K562 (cell line): ENCODE measurements around the gene LZTR1. TPM values are rescaled to one million over a fixed set of nuclear protein-coding genes. Genes with fewer than 3 reads are reported as not detected.

Experiments
- ELF2 ChIP-seq: fragments of 250-450 bp; sonication (Bioruptor Pico); IDR thresholded peaks from 2 replicates; pipeline ENCODE4 v1.5.0; 2021; ENCODE audit warnings: mild to moderate bottlenecking
- HDAC2 ChIP-seq: fragments of 450-650 bp; IDR thresholded peaks from 2 replicates; pipeline ENCODE4 v1.6.1; 2016; ENCODE audit warnings: mild to moderate bottlenecking
- HNRNPLL ChIP-seq: fragments of 200-400 bp; formaldehyde crosslinking; IDR thresholded peaks from 2 replicates; pipeline ENCODE4 v1.6.1; 2017; ENCODE audit warnings: low read length, low read depth, mild to moderate bottlenecking; ENCODE audit not compliant: poor library complexity, severe bottlenecking
- L3MBTL2 ChIP-seq: fragments of 450-650 bp; IDR thresholded peaks from 2 replicates; pipeline ENCODE4 v1.6.1; 2016; ENCODE audit warnings: mild to moderate bottlenecking, moderate library complexity
- MAFF ChIP-seq: IDR thresholded peaks from 2 replicates; pipeline ENCODE4 v1.6.1; 2012; ENCODE audit warnings: low read length, improper control_type of control experiment
- MED1 ChIP-seq: sonication (generic); formaldehyde crosslinking; IDR thresholded peaks from 2 replicates; pipeline ENCODE4 v1.8.1; 2023; ENCODE audit warnings: missing genetic modification reagents, borderline replicate concordance
- MXI1 ChIP-seq: IDR thresholded peaks from 2 replicates; pipeline ENCODE4 v1.6.1; 2011; ENCODE audit warnings: low read depth, mild to moderate bottlenecking, improper control_type of control experiment, low read length
- NR4A1 ChIP-seq, 2 experiments: fragments of 250-450 bp in 1 of 2; fragments of 450-650 bp in 1 of 2; sonication (Bioruptor Pico) in 1 of 2; IDR thresholded peaks; 2 replicates each; pipeline versions ENCODE4 v1.4.0 to v1.6.1; 2016 to 2020; ENCODE audit warnings: mild to moderate bottlenecking in 2 of 2, missing compliant biosample characterization in 1 of 2, missing genetic modification characterization in 1 of 2, moderate library complexity in 1 of 2
- POLR2AphosphoS5 ChIP-seq: IDR thresholded peaks from 2 replicates; pipeline ENCODE4 v1.6.1; 2011; ENCODE audit warnings: mild to moderate bottlenecking, low read depth, low read length, moderate library complexity; ENCODE audit not compliant: control insufficient read depth, insufficient read depth
- SETDB1 ChIP-seq: IDR thresholded peaks from one replicate; pipeline ENCODE4 v1.6.1; 2012; ENCODE audit warnings: low read length, control low read depth, inconsistent platforms
- TEAD2 ChIP-seq: fragments of 450-650 bp; IDR thresholded peaks from 2 replicates; pipeline ENCODE4 v1.6.1; 2016; ENCODE audit warnings: missing genetic modification characterization, control low read depth, missing compliant biosample characterization
- TEAD4 ChIP-seq, 2 experiments: sonication (generic) in 1 of 2; formaldehyde crosslinking in 1 of 2; IDR thresholded peaks; 2 replicates each; pipeline versions ENCODE4 v1.6.1 to v1.8.0; 2012 to 2022; ENCODE audit warnings: borderline replicate concordance in 1 of 2, inconsistent platforms in 1 of 2, low read length in 1 of 2, mild to moderate bottlenecking in 1 of 2, missing genetic modification reagents in 1 of 2
- TFAM ChIP-seq: fragments of 250-450 bp; sonication (Bioruptor Pico); conservative IDR thresholded peaks from 2 replicates; pipeline ENCODE4 v1.5.0; 2021; ENCODE audit warnings: mild to moderate bottlenecking, moderate library complexity
- ZFP36 ChIP-seq: fragments of 150-350 bp; IDR thresholded peaks from 2 replicates; pipeline ENCODE4 v1.6.1; 2018; ENCODE audit warnings: low read length, low read depth; ENCODE audit not compliant: partially characterized antibody
- ZHX1 ChIP-seq: fragments of 150-350 bp; conservative IDR thresholded peaks from 2 replicates; pipeline ENCODE4 v1.6.1; 2014; ENCODE audit warnings: low read length
- ZNF124 ChIP-seq: sonication (generic); formaldehyde crosslinking; IDR thresholded peaks from 2 replicates; pipeline ENCODE4 v1.8.1; 2022; ENCODE audit warnings: missing genetic modification reagents
- ZNF318 ChIP-seq, 2 experiments: fragments of 450-650 bp; IDR thresholded peaks; 2 replicates each; pipeline ENCODE4 v1.6.1; 2016; ENCODE audit warnings: mild to moderate bottlenecking in 2 of 2, borderline replicate concordance in 1 of 2, low read depth in 1 of 2, moderate library complexity in 1 of 2
- ZNF644 ChIP-seq: fragments of 200-800 bp; sonication (Bioruptor generic); IDR thresholded peaks from 2 replicates; pipeline ENCODE4 v1.6.1; 2016; ENCODE audit warnings: low read depth, missing genetic modification characterization, missing compliant biosample characterization
- polyA plus RNA-seq, 8 experiments: library from polyadenylated mRNA; depleted of rRNA in 4 of 8; stranded (reverse) in 5 of 8; unstranded in 3 of 8; fragments of >200 nt; fragmentation: Nextera tagmentation in 2 of 8; fragmentation: Illumina TruSeq in 1 of 8; extraction: Ambion mirVana in 2 of 8; extraction: Trizol in 1 of 8; gene quantifications; 2 replicates each; pipeline versions ENCODE4 v1.2.1 to v1.2.3, GENCODE V29; 2011 to 2014; ENCODE audit warnings: inconsistent platforms in 1 of 8, missing spikeins in 1 of 8
- total RNA-seq, 7 experiments: library from RNA; depleted of rRNA in 6 of 7; stranded (reverse); fragments of >200 nt in 6 of 7; fragmentation: Illumina TruSeq in 2 of 7; extraction: Trizol in 2 of 7; gene quantifications; 2 replicates each; pipeline versions ENCODE4 v1.2.1 to v1.2.3, GENCODE V29; 2011 to 2021; ENCODE audit warnings: low replicate concordance in 1 of 7

LZTR1 gene
- total and polyA plus RNA-seq, 9 of the 15 experiments (the other 6 are each of a cell fraction or from before 2014, with no cell fraction given), result 2.2 to 135 (median 63.0) TPM

GRCh38 chr22:21041937-21042336, 59.8 kb downstream of the LZTR1 start (continued):
- TF ChIP-seq ZHX1 (no peak), ZNF124 (CRISPR knock-in tag) (no peak), MED1 (no peak), ZNF318 (IDR thresholded peaks at IDR 0.05; ENCODE audit: borderline replicate concordance in 1 of 2, low read depth in 1 of 2) (no peak), ZNF644 (tag) (no peak), TEAD4 (IDR thresholded peaks at IDR 0.05; ENCODE audit: low read length) (no peak), TEAD4 (CRISPR knock-in tag; IDR thresholded peaks at IDR 0.05; ENCODE audit: borderline replicate concordance) (0 out of 2 replicates have a peak, but pooled peaks have one; percentile 57), HDAC2 (no peak), L3MBTL2 (no peak), SETDB1 (no peak), TFAM (CRISPR knock-in tag) (no peak), ZFP36 (no peak), MXI1 (no peak), TEAD2 (no peak), POLR2AphosphoS5 (no peak), MAFF (0 out of 2 replicates have a peak, but pooled peaks have one; percentile 25), NR4A1 (CRISPR knock-in tag; IDR thresholded peaks at IDR 0.05) (no peak), NR4A1 (tag; IDR thresholded peaks at IDR 0.05) (no peak), HNRNPLL (peak; percentile 29), ELF2 (CRISPR knock-in tag) (no peak)
